ENCODE data around the gene OPTN. TPM values are rescaled to one million over a fixed set of nuclear protein-coding genes. Genes with fewer than 3 reads are reported as not detected.
A peak's percentile ranks its signal among the peaks of the same experiment; 100 is the strongest.

OPTN gene
- total and polyA plus RNA-seq, 8 donors = 32.6 to 82.3 (median 40.9) TPM

DNA sequence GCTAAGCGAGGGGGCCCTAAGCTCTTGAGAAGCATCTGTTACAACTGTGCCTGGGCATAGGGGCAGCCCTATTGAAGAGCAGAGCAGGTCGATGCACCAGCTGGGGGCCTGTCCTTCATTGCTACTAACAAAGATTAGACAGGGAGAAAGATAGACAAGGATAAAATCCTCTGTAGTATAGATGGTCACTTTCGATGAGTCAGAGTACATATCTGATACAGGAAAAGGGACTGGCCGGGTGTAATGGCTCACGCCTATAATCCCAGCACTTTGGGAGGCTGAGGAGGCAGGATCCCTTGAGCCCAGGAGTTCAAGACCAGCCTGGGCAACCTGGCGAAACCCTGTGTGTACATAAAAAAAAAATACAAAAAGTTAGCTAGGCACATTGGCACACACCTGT, 13.6 kb downstream of the OPTN start:
- no peak for DNase-seq
- no peaks in the 10 kb centered on the region for H3K27me3 ChIP-seq
- peak overlapping the region in 2 of 5 donors; percentile 10 to 43 for H3K27ac ChIP-seq
- H3K9me3 ChIP-seq = no peaks in the 10 kb centered on the region
- H3K36me3 ChIP-seq = peaks cover 27 to 88% (median 87%) of the 10 kb centered on the region in 4 donors
- peaks cover 0 to 27% (median 7%) of the 10 kb centered on the region in 4 donors for H3K4me1 ChIP-seq
- H3K4me3 ChIP-seq = no peak overlapping the region
- WGBS, 5 donors = 71 to 83% (median 79%) methylated on average over 6 of the region's 6 CpGs
- intact Hi-C loops (cut with DNase I; ENCODE audit: low total_unique reads) = no loop called here
- TF ChIP-seq POLR2A (IDR thresholded peaks at IDR 0.05) (no peak), CTCF (IDR thresholded peaks at IDR 0.05) (no peak), POLR2AphosphoS5 (IDR thresholded peaks at IDR 0.05) (no peak), EP300 (IDR thresholded peaks at IDR 0.05) (no peak)

GRCh38 chr10:13115832-13116803, 16.2 kb downstream of the OPTN start:
- Histone ChIP-seq H3K27me3 (no peaks in the 10 kb centered on the region), H3K27ac (peak overlapping the region; percentile 64 to 88 (median 80)), H3K4me1 (peaks cover 0 to 19% (median 7%) of the 10 kb centered on the region in 4 donors), H3K4me3 (no peak overlapping the region), H3K36me3 (peaks cover 36 to 87% (median 86%) of the 10 kb centered on the region in 4 donors), H3K9me3 (no peaks in the 10 kb centered on the region)
- WGBS, 5 donors = 29 to 46% (median 36%) methylated on average over 12 of the region's 12 CpGs
- intact Hi-C loops (cut with DNase I; ENCODE audit: low total_unique reads) = no loop called here
- no peak for TF ChIP-seq CTCF (IDR thresholded peaks at IDR 0.05)
- peak in 1 of 3 donors; percentile 45 for TF ChIP-seq POLR2AphosphoS5 (IDR thresholded peaks at IDR 0.05)
- DNase-seq = peak in 1 of 2 donors; percentile 59

GRCh38 chr10:13117841-13118783, 18.1 kb downstream of the OPTN start:
- Histone ChIP-seq H3K27ac (no peak overlapping the region), H3K9me3 (no peaks in the 10 kb centered on the region), H3K36me3 (peaks cover 35 to 87% (median 86%) of the 10 kb centered on the region in 4 donors), H3K4me3 (no peak overlapping the region), H3K27me3 (no peaks in the 10 kb centered on the region), H3K4me1 (peaks cover 0 to 19% (median 7%) of the 10 kb centered on the region in 4 donors)
- no peak for DNase-seq
- no peak for TF ChIP-seq POLR2AphosphoS5 (IDR thresholded peaks at IDR 0.05)
- TF ChIP-seq POLR2A (IDR thresholded peaks at IDR 0.05) = no peak
- no peak for TF ChIP-seq EP300 (IDR thresholded peaks at IDR 0.05)
- TF ChIP-seq CTCF (IDR thresholded peaks at IDR 0.05) = no peak
- WGBS, 5 donors = 65 to 85% (median 75%) methylated on average over 14 of the region's 14 CpGs
- intact Hi-C loops (cut with DNase I; ENCODE audit: low total_unique reads) = no loop called here

Measured in stomach (tissue), 9 donors.